ENCODE data around the gene HMG20A.

GRCh38 chr15:77430213-77430612, 9.5 kb downstream of the HMG20A start:
- TF ChIP-seq CTCF (IDR thresholded peaks at IDR 0.05) (no peak), POLR2A (IDR thresholded peaks at IDR 0.05) (no peak)
